GM10266 (cell line): ENCODE data around the gene KIAA2012.

Experiments
- DNase-seq: peaks from one replicate; pipeline ENCODE4 v3.0.0; 2012; ENCODE audit errors: extremely low spot score
- CTCF ChIP-seq: IDR thresholded peaks from 2 replicates; pipeline ENCODE4 v1.5.1; 2012; ENCODE audit warnings: mild to moderate bottlenecking, low read depth; ENCODE audit not compliant: control insufficient read depth, insufficient read depth; ENCODE audit errors: missing control alignments

KIAA2012 gene

GRCh38 chr2:202108345-202108744 is 35.3 kb downstream of the KIAA2012 start:
- no peak for DNase-seq
- TF ChIP-seq CTCF, result no peak

- no peak for TF ChIP-seq CTCF
- no peak for DNase-seq
These were observed 36.2 kb downstream of the KIAA2012 start for GRCh38 chr2:202109139-202109736.

GRCh38 chr2:202109737-202110184 is 36.7 kb downstream of the KIAA2012 start:
- no peak for TF ChIP-seq CTCF
- DNase-seq, result no peak

- no peak for TF ChIP-seq CTCF
- no peak for DNase-seq
These were observed 37.4 kb downstream of the KIAA2012 start for GRCh38 chr2:202110491-202110890.

- DNase-seq, result no peak
- TF ChIP-seq CTCF, result no peak
These were observed 39.0 kb downstream of the KIAA2012 start for GRCh38 chr2:202112041-202112440.

- TF ChIP-seq CTCF, result no peak
- no peak for DNase-seq
These were observed 40.6 kb downstream of the KIAA2012 start for GRCh38 chr2:202113571-202114142.

GRCh38 chr2:202114291-202114690 is 41.2 kb downstream of the KIAA2012 start:
- no peak for DNase-seq
- no peak for TF ChIP-seq CTCF
